A549 (cell line): ENCODE measurements around the gene KCNQ1. TPM values are rescaled to one million over a fixed set of nuclear protein-coding genes. Genes with fewer than 3 reads are reported as not detected.
A peak's percentile ranks its signal among the peaks of the same experiment; 100 is the strongest.

ENCODE experiments used
- ATAC-seq, 2 experiments: fragments of 200-7000 bp in 1 of 2; fragments of >200 bp in 1 of 2; cut with Nextera tagmentation in 1 of 2; cut with Tn5 transposase in 1 of 2; 3 replicates each; pipeline versions ENCODE4 v1.8.0 to v1.9.1; 2018 to 2020; ENCODE audit warnings: mild to moderate bottlenecking in 1 of 2, moderate library complexity in 1 of 2
- CTCF ChIA-PET: fragments of 300-600 bp; sonication (Branson Sonifier 250); formaldehyde crosslinking; extraction: SDS; loops from one replicate; lab custom pipeline; 2021; ENCODE audit warnings: antibody characterized with exemption, inconsistent platforms; lab: Yijun Ruan, JAX
- POLR2A ChIA-PET: fragments of 350-600 bp; formaldehyde crosslinking; extraction: SDS; loops from one replicate; lab custom pipeline; 2021; ENCODE audit warnings: antibody characterized with exemption, inconsistent platforms; lab: Yijun Ruan, JAX
- DNase-seq, 2 experiments: peaks; one replicate each; pipeline versions ENCODE4 v3.0.0 to v3.0.0-alpha.2; 2011 to 2016; ENCODE audit warnings: low read depth in 1 of 2, low spot score in 1 of 2
- FAIRE-seq: peaks from 2 replicates; lab custom pipeline; 2011; peaks lifted over from hg19 to GRCh38; lab: Jason Lieb, UNC
- H3K27ac ChIP-seq, 2 experiments: fragments of >200 bp; sonication (Bioruptor Twin); formaldehyde crosslinking; 3 replicates each; pipeline ENCODE4 v1.5.1; 2016 to 2017
- H3K4me1 ChIP-seq: fragments of >200 bp; sonication (Bioruptor Twin); formaldehyde crosslinking; 3 replicates; pipeline ENCODE4 v1.6.1; 2016
- H3K4me2 ChIP-seq: fragments of >200 bp; sonication (Bioruptor Twin); formaldehyde crosslinking; 3 replicates; pipeline ENCODE4 v1.6.1; 2016
- H3K4me3 ChIP-seq: fragments of >200 bp; sonication (Bioruptor Twin); formaldehyde crosslinking; 3 replicates; pipeline ENCODE4 v1.5.1; 2016
- H3K9me3 ChIP-seq: fragments of >200 bp; sonication (Bioruptor Twin); formaldehyde crosslinking; 3 replicates; pipeline ENCODE4 v1.6.1; 2016
- CHD2 ChIP-seq: fragments of 150-350 bp; IDR thresholded peaks from 2 replicates; pipeline ENCODE4 v1.6.1; 2014; ENCODE audit warnings: low read length; ENCODE audit not compliant: partially characterized antibody
- CHD4 ChIP-seq: fragments of 200-600 bp; sonication (generic); IDR thresholded peaks from 2 replicates; pipeline ENCODE4 v1.6.1; 2016; ENCODE audit warnings: antibody characterized with exemption, mild to moderate bottlenecking, borderline replicate concordance
- EHF ChIP-seq: fragments of 250-450 bp; sonication (Bioruptor Pico); IDR thresholded peaks from 2 replicates; pipeline ENCODE4 v1.5.0; 2020; ENCODE audit warnings: mild to moderate bottlenecking
- ESRRA ChIP-seq: fragments of 150-350 bp; IDR thresholded peaks from 2 replicates; pipeline ENCODE4 v1.6.1; 2014; ENCODE audit warnings: mild to moderate bottlenecking, low read length, borderline replicate concordance
- FOSL2 ChIP-seq, 2 experiments: fragments of 450-650 bp in 1 of 2; fragments of >200 bp in 1 of 2; sonication (Bioruptor Twin) in 1 of 2; formaldehyde crosslinking; IDR thresholded peaks; 2 replicates each; pipeline versions ENCODE4 v1.5.0 to v1.6.1; 2016 to 2020; ENCODE audit warnings: mild to moderate bottlenecking in 1 of 2, moderate library complexity in 1 of 2
- FOXS1 ChIP-seq: fragments of 250-450 bp; sonication (Bioruptor Pico); IDR thresholded peaks from 2 replicates; pipeline ENCODE4 v1.5.0; 2020; ENCODE audit warnings: mild to moderate bottlenecking, moderate library complexity
- GATA3 ChIP-seq: IDR thresholded peaks from 2 replicates; pipeline ENCODE4 v1.6.1; 2012; ENCODE audit warnings: borderline replicate concordance
- HEYL ChIP-seq: fragments of 250-450 bp; sonication (Bioruptor Pico); IDR thresholded peaks from 2 replicates; pipeline ENCODE4 v1.8.0; 2021; ENCODE audit warnings: mild to moderate bottlenecking, moderate library complexity
- HOXB5 ChIP-seq: fragments of 250-450 bp; sonication (Bioruptor Pico); IDR thresholded peaks from 2 replicates; pipeline ENCODE4 v1.5.0; 2020; ENCODE audit warnings: mild to moderate bottlenecking, moderate library complexity
- MAFK ChIP-seq: fragments of 450-650 bp; IDR thresholded peaks from 2 replicates; pipeline ENCODE4 v1.6.1; 2014; ENCODE audit not compliant: partially characterized antibody
- MAZ ChIP-seq: fragments of 150-350 bp; IDR thresholded peaks from 2 replicates; pipeline ENCODE4 v1.6.1; 2014; ENCODE audit warnings: antibody characterized with exemption, low read depth, low read length, borderline replicate concordance
- NR3C1 ChIP-seq: fragments of >200 bp; sonication (Bioruptor Twin); formaldehyde crosslinking; IDR thresholded peaks from 3 replicates; pipeline ENCODE4 v1.6.1; 2017
- POLR2AphosphoS2 ChIP-seq: conservative IDR thresholded peaks from 2 replicates; pipeline ENCODE4 v1.6.1; 2012; ENCODE audit warnings: low read length, improper control_type of control experiment, inconsistent platforms
- RCOR1 ChIP-seq: fragments of 150-350 bp; IDR thresholded peaks from 2 replicates; pipeline ENCODE4 v1.6.1; 2014; ENCODE audit warnings: antibody characterized with exemption, low read length, low read depth
- RFX5 ChIP-seq: fragments of 450-650 bp; IDR thresholded peaks from 2 replicates; pipeline ENCODE4 v1.7.1; 2014; ENCODE audit warnings: antibody characterized with exemption, mild to moderate bottlenecking, moderate library complexity
- RNF2 ChIP-seq: fragments of 200-600 bp; sonication (generic); IDR thresholded peaks from 2 replicates; pipeline ENCODE4 v1.6.1; 2016; ENCODE audit warnings: low read depth, mild to moderate bottlenecking, antibody characterized with exemption, moderate library complexity, borderline replicate concordance
- TFCP2L1 ChIP-seq: fragments of 250-450 bp; sonication (Bioruptor Pico); IDR thresholded peaks from 2 replicates; pipeline ENCODE4 v1.5.0; 2021; ENCODE audit warnings: mild to moderate bottlenecking
- TP53 ChIP-seq: fragments of 250-450 bp; sonication (Bioruptor Pico); IDR thresholded peaks from 2 replicates; pipeline ENCODE4 v1.5.0; 2021; ENCODE audit warnings: mild to moderate bottlenecking, moderate library complexity
- ZC3H11A ChIP-seq: fragments of 450-650 bp; IDR thresholded peaks from 2 replicates; pipeline ENCODE4 v1.6.1; 2014; ENCODE audit warnings: antibody characterized with exemption, mild to moderate bottlenecking
- WGBS: methylation state at CpG from one replicate; pipeline ENCODE4 v1.1.6; 2017; ENCODE audit errors: missing lambda C conversion rate; 5-methylcytosine and 5-hydroxymethylcytosine counted together
- polyA plus RNA-seq, 4 experiments: library from polyadenylated mRNA; depleted of rRNA in 3 of 4; stranded (reverse); fragments of >200 nt; fragmentation: RNase III in 1 of 4; extraction: RNeasy Plus Mini Kit Qiagen cat#74134 plus additional on column Dnase treatment in 1 of 4; gene quantifications; 2 replicates in 3 of 4; 3 replicates in 1 of 4; pipeline ENCODE4 v1.2.3, GENCODE V29; 2011 to 2017
- TF ChIP-seq, protein P1 (sequence below): IDR thresholded peaks from 2 replicates; pipeline ENCODE4 v1.6.1; 2012; ENCODE audit warnings: low read depth, borderline replicate concordance
- TF ChIP-seq, protein P2 (sequence below): IDR thresholded peaks from 2 replicates; pipeline ENCODE4 v1.6.1; 2012
- TF ChIP-seq, protein P3 (sequence below): fragments of >200 bp; sonication (Bioruptor Twin); formaldehyde crosslinking; IDR thresholded peaks from 3 replicates; pipeline ENCODE4 v1.5.1; 2016
- TF ChIP-seq, protein P4 (sequence below): fragments of 450-650 bp; IDR thresholded peaks from 2 replicates; pipeline ENCODE4 v1.6.1; 2014; ENCODE audit warnings: antibody characterized with exemption

Gene KCNQ1
- polyA plus RNA-seq, 2 of the 4 experiments (the other 2 are of a cell fraction): 0.14 to 0.17 TPM

DNA sequence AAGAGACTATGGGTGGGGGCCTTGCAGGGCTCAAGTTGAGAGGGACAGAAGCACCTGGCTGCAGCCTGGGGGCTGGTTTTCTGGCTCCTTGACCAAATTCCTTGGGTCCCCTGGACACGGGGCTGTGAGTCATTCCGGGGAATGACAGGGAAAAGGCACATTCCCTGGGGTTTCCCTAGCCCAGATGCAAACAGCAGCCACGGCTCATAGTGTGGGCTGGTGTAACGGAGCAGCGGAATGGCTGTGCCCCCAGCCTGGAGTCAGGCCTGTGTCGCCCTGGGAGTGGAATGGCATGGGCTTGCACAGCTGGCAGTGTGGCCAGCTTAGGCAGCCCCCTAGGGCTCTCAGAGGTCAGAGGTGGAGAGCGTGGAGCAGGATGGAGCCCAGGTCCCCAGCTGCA is 332.6 kb downstream of the KCNQ1 start:
- FAIRE-seq: no peak
- H3K27ac ChIP-seq: peak overlapping the region; percentile 1 to 68; a peak in 2 of 6 replicates
- no peak overlapping the region for H3K4me3 ChIP-seq
- H3K9me3 ChIP-seq: no peaks in the 10 kb centered on the region
- TF ChIP-seq HEYL (CRISPR knock-in tag) (no peak), HOXB5 (CRISPR knock-in tag) (no peak), ESRRA (no peak), MAZ (no peak), CHD4 (no peak), ZC3H11A (no peak), FOSL2 (IDR thresholded peaks at IDR 0.05) (no peak), FOSL2 (CRISPR knock-in tag; IDR thresholded peaks at IDR 0.05) (peak; percentile 36; the same call in 1 of the 2 replicates)
- TF ChIP-seq, protein P1, sequence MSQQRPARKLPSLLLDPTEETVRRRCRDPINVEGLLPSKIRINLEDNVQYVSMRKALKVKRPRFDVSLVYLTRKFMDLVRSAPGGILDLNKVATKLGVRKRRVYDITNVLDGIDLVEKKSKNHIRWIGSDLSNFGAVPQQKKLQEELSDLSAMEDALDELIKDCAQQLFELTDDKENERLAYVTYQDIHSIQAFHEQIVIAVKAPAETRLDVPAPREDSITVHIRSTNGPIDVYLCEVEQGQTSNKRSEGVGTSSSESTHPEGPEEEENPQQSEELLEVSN: no peak
- TF ChIP-seq, all 56 proteins: peak for 1
- WGBS: 53% methylated on average over 5 of the region's 7 CpGs
- H3K4me2 ChIP-seq: peak overlapping the region; percentile 34; the same call in 1 of the 3 replicates
- ATAC-seq (peak; percentile 23 to 39; a peak in 3 of 6 replicates), DNase-seq (peak in 1 of 2 experiments; percentile 65)
- peaks cover 31% of the 10 kb centered on the region for H3K4me1 ChIP-seq
- POLR2A ChIA-PET: interaction anchor here (0.5 kb wide), 1 partner anchor 401 kb away, joined by 3 read pairs; the partner anchor contains the start of gene CD81
- CTCF ChIA-PET: no interaction called here

DNA sequence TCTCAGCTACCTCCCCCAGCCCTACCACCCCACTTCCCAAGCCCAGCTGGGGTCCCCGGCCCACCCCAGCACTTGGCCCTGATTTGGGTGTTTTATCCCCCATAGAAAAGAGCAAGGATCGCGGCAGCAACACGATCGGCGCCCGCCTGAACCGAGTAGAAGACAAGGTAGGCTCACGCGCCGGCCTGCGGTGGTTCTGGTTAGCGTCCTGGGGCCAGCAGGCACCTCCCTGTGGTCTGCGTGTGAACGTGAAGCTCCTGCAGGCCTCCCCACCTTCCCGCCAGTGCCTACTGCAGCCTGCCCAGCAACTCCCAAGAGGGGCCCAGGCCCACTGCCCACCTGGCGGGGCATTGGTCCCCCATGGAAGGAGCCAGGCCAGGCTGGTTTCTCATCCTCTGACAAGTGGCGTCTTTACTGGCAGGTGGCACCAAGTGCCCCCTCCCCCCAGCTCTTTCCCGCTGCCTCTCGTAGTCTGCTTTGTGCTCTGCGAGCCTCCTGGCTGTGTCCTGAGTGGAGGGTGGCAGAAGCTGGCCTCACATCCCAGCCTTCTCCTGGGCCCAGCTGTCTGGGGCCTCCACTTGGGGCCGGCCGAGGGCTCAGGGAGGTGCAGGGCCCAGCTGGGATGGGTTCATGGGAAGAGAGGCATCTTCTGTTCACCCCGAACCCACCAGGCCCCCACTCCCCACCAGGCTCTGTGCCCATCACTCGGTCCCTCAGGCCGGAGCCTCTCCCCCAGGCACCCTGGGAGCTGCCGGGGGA is 333.2 kb downstream of the KCNQ1 start:
- Histone ChIP-seq H3K4me1 (peaks cover 31% of the 10 kb centered on the region), H3K27ac (peak overlapping the region; percentile 65 to 68; a peak in 4 of 6 replicates), H3K4me3 (no peak overlapping the region), H3K4me2 (peak overlapping the region; percentile 51), H3K9me3 (no peaks in the 10 kb centered on the region)
- no peak for TF ChIP-seq MAZ
- no peak for TF ChIP-seq TP53
- TF ChIP-seq FOSL2 (IDR thresholded peaks at IDR 0.05): no peak
- TF ChIP-seq FOSL2 (CRISPR knock-in tag; IDR thresholded peaks at IDR 0.05): no peak
- ATAC-seq (peak in 1 of 2 experiments; percentile 7; a peak in 3 of 6 replicates), FAIRE-seq (no peak), DNase-seq (no peak)
- 93% methylated on average over 19 of the region's 27 CpGs for WGBS
- CTCF ChIA-PET: interaction anchor here (1.0 to 1.2 kb wide), 3 partner anchors 30 to 246 kb away, joined by 3 read pairs; no protein-coding TSS in a partner anchor
- POLR2A ChIA-PET: interaction anchor here (0.5 kb wide), 1 partner anchor 401 kb away, joined by 3 read pairs; the partner anchor contains the start of gene CD81

DNA sequence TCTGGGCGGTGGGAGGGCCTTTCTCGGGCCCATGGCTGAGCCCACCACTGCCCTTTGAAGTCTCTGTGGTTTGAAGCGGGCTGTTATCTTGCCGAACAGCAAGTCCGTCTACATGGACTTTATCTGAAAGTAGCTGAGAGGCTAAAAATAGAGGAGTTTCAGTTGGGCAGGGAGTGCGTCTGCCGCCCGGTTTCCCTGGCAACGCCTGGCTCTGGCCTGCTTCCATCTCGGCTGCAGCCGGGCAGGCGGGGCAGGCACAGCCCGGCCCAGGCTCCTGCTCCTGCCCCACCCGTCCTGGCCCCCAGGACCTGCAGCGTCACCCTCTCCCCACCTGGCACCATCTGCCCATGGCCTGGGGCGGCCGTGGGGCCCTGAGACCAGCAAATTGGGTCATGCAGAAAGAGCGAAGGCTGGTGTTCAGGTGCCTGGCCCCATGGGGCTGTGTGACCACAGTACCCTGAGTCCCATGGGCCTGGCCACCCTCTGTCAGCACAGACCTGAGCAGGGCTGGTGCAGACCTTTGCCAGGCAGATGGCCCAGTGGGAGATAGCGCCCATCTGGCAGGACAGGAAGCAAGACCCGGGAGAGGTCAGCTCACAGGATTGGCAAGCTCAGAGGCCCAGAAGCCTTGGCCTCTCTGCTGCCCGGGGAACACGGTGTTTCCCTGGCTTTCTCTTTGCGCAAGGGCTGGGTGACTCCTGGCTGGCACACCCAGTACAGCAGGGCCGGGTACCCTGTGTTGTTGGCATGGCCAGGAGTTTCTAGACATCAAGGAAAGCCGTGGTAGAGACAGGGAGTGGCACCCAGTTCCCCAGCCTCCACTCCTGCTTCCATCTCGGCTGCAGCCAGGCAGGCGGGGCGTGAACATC is 334.1 kb downstream of the KCNQ1 start:
- H3K4me2 ChIP-seq: peak overlapping the region; percentile 51
- ChIA-PET CTCF (interaction anchor here (0.6 to 1.2 kb wide), 4 partner anchors 30 to 247 kb away, joined by 3 read pairs; partner anchors contain the start of gene CDKN1C), POLR2A (no interaction called here)
- FAIRE-seq (no peak), DNase-seq (peak; percentile 26 to 39), ATAC-seq (peak; percentile 51 to 72; a peak in 5 of 6 replicates)
- H3K4me1 ChIP-seq: peaks cover 31% of the 10 kb centered on the region
- WGBS: 52% methylated on average over 23 of the region's 28 CpGs
- H3K27ac ChIP-seq: peak overlapping the region; percentile 65 to 68; a peak in 5 of 6 replicates
- H3K4me3 ChIP-seq: no peak overlapping the region
- TF ChIP-seq MAFK: no peak
- TF ChIP-seq HEYL (CRISPR knock-in tag): no peak
- TF ChIP-seq CHD4: no peak
- TF ChIP-seq RCOR1: no peak
- TF ChIP-seq FOSL2 (IDR thresholded peaks at IDR 0.05): no peak
- no peak for TF ChIP-seq FOSL2 (CRISPR knock-in tag; IDR thresholded peaks at IDR 0.05)
- TF ChIP-seq, protein P2, sequence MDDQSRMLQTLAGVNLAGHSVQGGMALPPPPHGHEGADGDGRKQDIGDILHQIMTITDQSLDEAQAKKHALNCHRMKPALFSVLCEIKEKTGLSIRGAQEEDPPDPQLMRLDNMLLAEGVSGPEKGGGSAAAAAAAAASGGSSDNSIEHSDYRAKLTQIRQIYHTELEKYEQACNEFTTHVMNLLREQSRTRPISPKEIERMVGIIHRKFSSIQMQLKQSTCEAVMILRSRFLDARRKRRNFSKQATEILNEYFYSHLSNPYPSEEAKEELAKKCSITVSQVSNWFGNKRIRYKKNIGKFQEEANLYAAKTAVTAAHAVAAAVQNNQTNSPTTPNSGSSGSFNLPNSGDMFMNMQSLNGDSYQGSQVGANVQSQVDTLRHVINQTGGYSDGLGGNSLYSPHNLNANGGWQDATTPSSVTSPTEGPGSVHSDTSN: no peak
- TF ChIP-seq RNF2: no peak
- TF ChIP-seq POLR2AphosphoS2: no peak
- no peak for TF ChIP-seq FOXS1
- TF ChIP-seq GATA3: no peak
- no peak for TF ChIP-seq TFCP2L1 (CRISPR knock-in tag)
- TF ChIP-seq, protein P3, sequence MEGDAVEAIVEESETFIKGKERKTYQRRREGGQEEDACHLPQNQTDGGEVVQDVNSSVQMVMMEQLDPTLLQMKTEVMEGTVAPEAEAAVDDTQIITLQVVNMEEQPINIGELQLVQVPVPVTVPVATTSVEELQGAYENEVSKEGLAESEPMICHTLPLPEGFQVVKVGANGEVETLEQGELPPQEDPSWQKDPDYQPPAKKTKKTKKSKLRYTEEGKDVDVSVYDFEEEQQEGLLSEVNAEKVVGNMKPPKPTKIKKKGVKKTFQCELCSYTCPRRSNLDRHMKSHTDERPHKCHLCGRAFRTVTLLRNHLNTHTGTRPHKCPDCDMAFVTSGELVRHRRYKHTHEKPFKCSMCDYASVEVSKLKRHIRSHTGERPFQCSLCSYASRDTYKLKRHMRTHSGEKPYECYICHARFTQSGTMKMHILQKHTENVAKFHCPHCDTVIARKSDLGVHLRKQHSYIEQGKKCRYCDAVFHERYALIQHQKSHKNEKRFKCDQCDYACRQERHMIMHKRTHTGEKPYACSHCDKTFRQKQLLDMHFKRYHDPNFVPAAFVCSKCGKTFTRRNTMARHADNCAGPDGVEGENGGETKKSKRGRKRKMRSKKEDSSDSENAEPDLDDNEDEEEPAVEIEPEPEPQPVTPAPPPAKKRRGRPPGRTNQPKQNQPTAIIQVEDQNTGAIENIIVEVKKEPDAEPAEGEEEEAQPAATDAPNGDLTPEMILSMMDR: no peak
- TF ChIP-seq CHD2: no peak
- TF ChIP-seq, protein P4, sequence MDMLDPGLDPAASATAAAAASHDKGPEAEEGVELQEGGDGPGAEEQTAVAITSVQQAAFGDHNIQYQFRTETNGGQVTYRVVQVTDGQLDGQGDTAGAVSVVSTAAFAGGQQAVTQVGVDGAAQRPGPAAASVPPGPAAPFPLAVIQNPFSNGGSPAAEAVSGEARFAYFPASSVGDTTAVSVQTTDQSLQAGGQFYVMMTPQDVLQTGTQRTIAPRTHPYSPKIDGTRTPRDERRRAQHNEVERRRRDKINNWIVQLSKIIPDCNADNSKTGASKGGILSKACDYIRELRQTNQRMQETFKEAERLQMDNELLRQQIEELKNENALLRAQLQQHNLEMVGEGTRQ: no peak
- no peak for TF ChIP-seq NR3C1
- no peak for TF ChIP-seq EHF (CRISPR knock-in tag)
- no peak for TF ChIP-seq RFX5
- no peaks in the 10 kb centered on the region for H3K9me3 ChIP-seq
